OCI-M2 (cell line): ENCODE data around the gene FSTL5.
"Not testable (repeated sequence)": the region's sequence is repeated elsewhere in the genome, so short reads cannot be mapped to it uniquely, and the experiment has no call there.

Experiments used
- DNase-seq: peaks from one replicate; lab custom pipeline; 2025; ENCODE audit not compliant: unreplicated experiment; lab: John Stamatoyannopoulos, UW

Gene FSTL5

DNA sequence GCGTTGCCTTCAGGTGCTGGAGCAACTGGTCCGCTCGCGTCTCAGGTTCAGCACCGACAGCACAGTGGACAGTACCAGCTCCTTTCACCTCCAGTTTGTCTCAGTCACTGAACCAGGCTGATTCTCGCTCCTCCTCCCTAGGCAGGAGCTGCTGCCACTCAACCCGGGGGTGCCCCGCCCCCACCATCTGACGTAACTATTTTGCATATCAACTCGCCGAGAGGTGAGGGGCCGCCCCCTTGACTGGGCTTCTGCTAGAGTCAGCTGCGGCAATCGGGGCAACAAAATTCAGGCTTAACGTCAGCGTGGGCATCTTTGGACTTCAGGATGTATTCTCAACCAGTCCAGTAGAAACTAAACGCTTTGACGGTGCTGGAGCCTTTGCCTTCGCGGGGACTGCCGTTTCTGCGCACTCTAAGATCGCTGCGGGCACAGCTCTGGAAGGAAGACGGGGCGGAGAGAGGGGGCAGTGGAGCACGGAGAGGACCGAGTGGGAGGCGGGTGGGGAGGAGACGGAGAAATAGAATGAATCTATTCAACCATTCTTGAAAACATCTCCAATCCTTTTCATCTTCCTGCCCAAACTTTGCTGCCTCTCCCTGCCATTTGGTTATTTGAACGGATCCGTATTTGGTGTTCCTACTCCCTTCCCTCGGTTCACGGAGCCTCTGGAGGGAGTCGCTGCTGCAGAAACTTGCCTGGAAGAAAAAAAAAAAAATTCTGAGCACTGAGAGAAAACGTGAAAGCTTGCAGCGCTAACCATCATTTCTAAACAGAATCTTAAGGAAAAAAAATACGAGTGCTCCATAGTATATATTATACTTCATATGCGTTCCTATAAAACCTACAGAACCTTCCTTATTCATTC lies at the start of gene FSTL5:
TSS of gene FSTL5 (minus strand) at position 109 of the 868 bp plus-strand sequence. CDS start 52,604 bp downstream, outside the sequence.
- DNase-seq, result no peak

GRCh38 chr4:162209706-162210105 lies 45.9 kb upstream of the FSTL5 start:
- DNase-seq, result no peak

- not testable (repeated sequence) for DNase-seq
These were observed 39.7 kb upstream of the FSTL5 start for GRCh38 chr4:162203478-162203877.

DNA sequence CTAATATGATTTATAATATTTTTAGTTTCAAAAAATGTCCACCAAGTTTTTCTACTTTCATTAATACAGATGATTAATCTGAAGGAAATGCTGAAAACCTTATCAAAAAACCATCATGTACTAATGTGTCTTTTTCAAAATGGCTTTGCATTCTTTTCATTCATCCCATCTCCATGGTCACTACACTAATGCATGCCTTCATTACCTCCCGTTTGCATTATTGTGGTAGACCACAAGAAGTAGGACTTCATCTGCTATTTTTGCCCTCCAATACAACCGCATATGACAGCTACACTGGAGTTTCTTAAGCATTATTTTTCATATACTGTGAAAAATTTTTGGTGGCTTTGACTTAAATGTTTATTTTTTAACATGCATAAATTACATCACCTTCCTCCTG lies 37.9 kb upstream of the FSTL5 start:
- no peak for DNase-seq

DNA sequence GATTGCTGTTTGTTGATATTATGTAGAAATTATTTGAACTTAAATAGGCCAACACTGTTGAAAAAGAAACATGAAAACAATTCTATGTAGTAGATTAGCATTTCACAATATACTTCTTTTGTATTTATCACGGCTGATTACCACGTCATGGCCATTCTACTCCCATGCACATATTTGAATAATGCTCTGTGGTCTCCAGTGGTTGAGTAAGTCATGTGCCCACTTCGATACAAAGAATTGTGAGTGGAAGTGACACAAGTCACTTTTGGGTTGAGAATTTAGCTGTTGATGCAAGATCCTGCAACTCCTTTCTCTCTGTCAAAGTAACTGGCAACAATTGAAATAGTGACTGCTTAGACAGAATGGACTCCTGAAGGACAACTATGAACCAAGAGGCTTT lies 6.7 kb upstream of the FSTL5 start:
- DNase-seq, result no peak

- DNase-seq, result no peak
These were observed 1.2 kb upstream of the FSTL5 start for GRCh38 chr4:162164906-162165510.

DNA sequence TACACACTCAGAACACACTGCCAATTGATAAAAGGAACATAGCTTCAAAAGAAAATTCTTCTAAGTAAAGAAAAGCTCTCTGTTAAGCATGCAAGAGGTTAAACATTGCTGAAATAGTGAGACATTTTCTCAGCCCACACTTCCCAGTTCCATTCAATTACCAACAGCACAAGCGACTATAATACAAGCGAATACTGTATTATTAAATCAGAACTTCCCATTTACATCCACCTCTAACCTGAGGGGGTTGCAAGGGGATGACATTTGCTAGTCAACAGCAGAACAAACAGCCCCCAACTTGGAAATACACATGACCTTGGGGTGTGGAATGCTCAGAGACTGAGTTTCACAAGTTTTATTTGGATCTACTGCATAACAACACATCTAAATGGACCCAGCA lies 1.1 kb downstream of the FSTL5 start:
- no peak for DNase-seq

GRCh38 chr4:162157241-162157640 lies 6.6 kb downstream of the FSTL5 start:
- DNase-seq, result no peak

- no peak for DNase-seq
These were observed 8.8 kb downstream of the FSTL5 start for GRCh38 chr4:162154862-162155540.

- no peak for DNase-seq
These were observed 11.9 kb downstream of the FSTL5 start for GRCh38 chr4:162151850-162152249.

DNA sequence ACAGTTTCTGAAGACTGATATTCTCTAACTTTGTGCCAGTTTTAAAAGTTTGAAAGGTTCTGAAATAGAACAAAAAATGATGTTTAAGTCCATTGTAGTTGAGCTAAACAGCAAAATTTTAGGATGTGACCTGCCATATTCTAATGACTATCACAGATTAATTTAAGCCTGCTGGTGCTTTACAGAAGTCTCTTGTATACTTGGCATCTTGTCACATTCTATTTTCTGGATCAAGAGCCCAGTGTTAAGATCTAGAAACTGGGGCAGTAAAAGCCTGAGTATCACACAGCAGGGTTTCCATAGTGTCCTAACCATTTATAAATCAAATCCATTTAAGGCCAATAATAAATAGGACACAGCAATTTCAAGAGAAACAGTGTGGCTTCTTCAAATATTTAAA lies 12.4 kb downstream of the FSTL5 start:
- no peak for DNase-seq

- no peak for DNase-seq
These were observed 14.2 kb downstream of the FSTL5 start for GRCh38 chr4:162149644-162150043.

DNA sequence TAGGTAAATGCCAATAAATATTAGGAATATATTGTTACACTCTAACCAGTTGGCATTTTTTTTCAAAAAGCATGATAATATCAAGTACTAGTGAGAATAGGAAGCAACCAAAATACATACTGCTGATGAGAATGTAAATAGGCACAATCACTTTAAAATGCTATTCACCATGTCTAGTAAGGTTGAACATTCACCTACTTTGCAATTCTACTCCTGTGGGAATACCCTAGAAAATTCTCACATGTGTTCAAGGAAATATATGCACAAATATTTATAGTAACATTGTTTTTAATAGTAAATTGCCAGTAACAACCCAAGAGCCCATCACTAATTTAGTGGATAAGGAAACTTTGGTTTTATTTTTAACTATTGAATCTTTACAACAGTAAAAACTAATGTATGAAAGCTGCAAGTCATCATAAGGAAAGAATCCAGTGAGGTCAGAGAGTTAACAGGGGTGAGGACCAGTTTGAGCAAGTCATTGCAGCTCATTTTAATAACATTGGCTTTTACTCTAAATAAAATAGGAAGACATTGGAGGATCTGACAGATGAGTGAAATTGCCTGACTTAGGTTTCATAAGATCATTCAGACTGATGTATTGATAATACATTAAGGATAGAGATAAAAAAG lies 23.6 kb downstream of the FSTL5 start:
- DNase-seq, result no peak

DNA sequence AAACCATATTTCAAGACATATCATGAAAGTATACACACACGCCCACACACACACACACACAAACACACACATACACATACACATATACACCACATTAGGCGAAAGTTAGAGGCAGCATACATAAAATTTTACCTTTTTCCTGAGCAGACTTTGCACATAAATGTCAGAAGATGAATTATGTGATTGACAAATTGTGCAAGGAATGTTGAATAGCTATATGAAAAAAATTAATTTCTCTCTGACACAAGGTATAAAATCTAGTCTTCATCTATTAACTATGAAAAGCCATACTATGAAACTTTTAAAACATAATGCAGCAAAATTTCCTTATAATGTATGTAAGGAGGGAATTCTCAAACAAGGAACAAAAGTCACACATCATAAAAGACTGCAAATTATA lies 24.4 kb downstream of the FSTL5 start:
- no peak for DNase-seq

- no peak for DNase-seq
These were observed 32.5 kb downstream of the FSTL5 start for GRCh38 chr4:162131256-162131655.

GRCh38 chr4:162126729-162127128 lies 37.1 kb downstream of the FSTL5 start:
- DNase-seq, result no peak

- DNase-seq, result no peak
These were observed 46.7 kb downstream of the FSTL5 start for GRCh38 chr4:162117051-162117450.

DNA sequence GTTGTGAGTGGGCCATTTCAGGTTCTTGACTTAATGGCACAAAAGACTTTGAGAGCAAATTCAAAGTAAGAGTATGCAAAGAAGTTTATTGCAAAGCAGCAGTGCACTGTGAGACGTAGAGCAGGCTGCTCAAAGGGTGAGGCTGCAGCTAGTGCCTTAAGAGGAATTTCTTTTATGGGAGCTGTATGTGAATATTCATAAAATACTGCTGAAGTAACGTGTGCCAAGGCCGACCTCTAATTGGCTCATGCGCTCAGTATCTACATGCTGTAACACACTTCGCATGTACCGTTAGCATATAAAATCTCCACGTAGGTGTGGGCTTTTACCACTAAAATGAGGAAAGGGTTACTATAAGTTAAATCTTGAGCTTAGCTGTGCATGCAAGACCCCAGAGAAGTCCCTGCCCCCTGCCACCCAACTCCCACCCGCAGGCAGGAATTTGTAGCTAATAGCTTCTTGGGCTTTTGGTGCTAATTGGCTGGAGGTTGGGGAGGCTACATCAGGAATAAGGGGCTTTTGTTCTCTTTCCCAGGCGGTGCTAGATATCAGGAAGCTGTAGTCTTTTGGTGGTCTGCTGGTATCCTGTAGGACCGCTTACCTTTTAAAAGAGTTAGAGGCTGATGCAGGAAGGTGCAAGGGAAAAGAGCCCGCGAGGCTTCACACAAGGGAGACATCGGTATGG lies 47.6 kb downstream of the FSTL5 start:
- no peak for DNase-seq

GRCh38 chr4:162115333-162115732 lies 48.5 kb downstream of the FSTL5 start:
- no peak for DNase-seq

- no peak for DNase-seq
These were observed 52.7 kb downstream of the FSTL5 start for GRCh38 chr4:162111078-162111477.
